HUES6 (cell line): ENCODE results near the gene GSTO2.

Experiments
- H3K27ac ChIP-seq: 2 replicates; pipeline ENCODE4 v1.7.0; 2013; ENCODE audit warnings: low read depth, mild to moderate bottlenecking, low read length, inconsistent platforms
- H3K27me3 ChIP-seq: 2 replicates; pipeline ENCODE4 v1.6.1; 2013; ENCODE audit warnings: low read length; ENCODE audit not compliant: control insufficient read depth, insufficient read depth
- H3K36me3 ChIP-seq: 2 replicates; pipeline ENCODE4 v1.6.1; 2013; ENCODE audit warnings: low read length; ENCODE audit not compliant: control insufficient read depth, insufficient read depth
- H3K4me1 ChIP-seq: 2 replicates; pipeline ENCODE4 v1.6.1; 2013; ENCODE audit warnings: low read length; ENCODE audit not compliant: control insufficient read depth, insufficient read depth
- H3K4me3 ChIP-seq: 2 replicates; pipeline ENCODE4 v1.5.1; 2013; ENCODE audit warnings: low read depth, low read length
- H3K9ac ChIP-seq: one replicate; pipeline ENCODE4 v1.6.1; 2013; ENCODE audit warnings: mild to moderate bottlenecking, low read length
- H3K9me3 ChIP-seq: 2 replicates; pipeline ENCODE4 v1.6.1; 2013; ENCODE audit warnings: low read depth, low read length; ENCODE audit not compliant: control insufficient read depth, insufficient read depth

Gene GSTO2

GRCh38 chr10:104321226-104321625, 52.2 kb downstream of the GSTO2 start:
- no peaks in the 10 kb centered on the region for H3K9me3 ChIP-seq
- H3K4me1 ChIP-seq = peaks cover 66% of the 10 kb centered on the region
- H3K9ac ChIP-seq = no peak overlapping the region
- H3K27me3 ChIP-seq = no peaks in the 10 kb centered on the region
- no peak overlapping the region for H3K4me3 ChIP-seq
- 0 out of 2 replicates have a peak, but pooled peaks cover 4% of the 10 kb centered on the region for H3K36me3 ChIP-seq
- no peak overlapping the region for H3K27ac ChIP-seq

GRCh38 chr10:104321725-104322415, 52.9 kb downstream of the GSTO2 start:
- Histone ChIP-seq H3K4me1 (peaks cover 66% of the 10 kb centered on the region), H3K27ac (no peak overlapping the region), H3K9ac (no peak overlapping the region), H3K36me3 (0 out of 2 replicates have a peak, but pooled peaks cover 2% of the 10 kb centered on the region), H3K27me3 (no peaks in the 10 kb centered on the region), H3K4me3 (no peak overlapping the region), H3K9me3 (no peaks in the 10 kb centered on the region)

- peaks cover 66% of the 10 kb centered on the region for H3K4me1 ChIP-seq
- H3K9ac ChIP-seq = no peak overlapping the region
- H3K9me3 ChIP-seq = no peaks in the 10 kb centered on the region
- 0 out of 2 replicates have a peak, but pooled peaks cover 2% of the 10 kb centered on the region for H3K36me3 ChIP-seq
- H3K27ac ChIP-seq = no peak overlapping the region
- H3K27me3 ChIP-seq = no peaks in the 10 kb centered on the region
- H3K4me3 ChIP-seq = no peak overlapping the region
Measured at GRCh38 chr10:104322416-104322782, 53.4 kb downstream of the GSTO2 start.

GRCh38 chr10:104323085-104323484, 54.1 kb downstream of the GSTO2 start:
- H3K4me1 ChIP-seq = peaks cover 66% of the 10 kb centered on the region
- H3K4me3 ChIP-seq = no peak overlapping the region
- H3K27ac ChIP-seq = no peak overlapping the region
- 0 out of 2 replicates have a peak, but pooled peaks cover 2% of the 10 kb centered on the region for H3K36me3 ChIP-seq
- no peaks in the 10 kb centered on the region for H3K27me3 ChIP-seq
- no peaks in the 10 kb centered on the region for H3K9me3 ChIP-seq
- H3K9ac ChIP-seq = no peak overlapping the region

- 0 out of 2 replicates have a peak, but pooled peaks cover 2% of the 10 kb centered on the region for H3K36me3 ChIP-seq
- H3K27me3 ChIP-seq = no peaks in the 10 kb centered on the region
- H3K27ac ChIP-seq = no peak overlapping the region
- no peak overlapping the region for H3K9ac ChIP-seq
- no peak overlapping the region for H3K4me3 ChIP-seq
- no peaks in the 10 kb centered on the region for H3K9me3 ChIP-seq
- H3K4me1 ChIP-seq = peaks cover 70% of the 10 kb centered on the region
Measured at GRCh38 chr10:104323760-104324201, 54.8 kb downstream of the GSTO2 start.

GRCh38 chr10:104324221-104324686, 55.3 kb downstream of the GSTO2 start:
- Histone ChIP-seq H3K4me1 (peaks cover 71% of the 10 kb centered on the region), H3K9ac (no peak overlapping the region), H3K4me3 (no peak overlapping the region), H3K36me3 (0 out of 2 replicates have a peak, but pooled peaks cover 2% of the 10 kb centered on the region), H3K27me3 (no peaks in the 10 kb centered on the region), H3K27ac (no peak overlapping the region), H3K9me3 (no peaks in the 10 kb centered on the region)

- Histone ChIP-seq H3K27me3 (no peaks in the 10 kb centered on the region), H3K4me3 (no peak overlapping the region), H3K27ac (no peak overlapping the region), H3K9ac (no peak overlapping the region), H3K9me3 (no peaks in the 10 kb centered on the region), H3K36me3 (0 out of 2 replicates have a peak, but pooled peaks cover 2% of the 10 kb centered on the region), H3K4me1 (peaks cover 71% of the 10 kb centered on the region)
Measured at GRCh38 chr10:104324931-104325330, 55.9 kb downstream of the GSTO2 start.

- no peak overlapping the region for H3K4me3 ChIP-seq
- H3K27me3 ChIP-seq = no peaks in the 10 kb centered on the region
- H3K9ac ChIP-seq = no peak overlapping the region
- H3K27ac ChIP-seq = no peak overlapping the region
- no peaks in the 10 kb centered on the region for H3K9me3 ChIP-seq
- 0 out of 2 replicates have a peak, but pooled peaks cover 2% of the 10 kb centered on the region for H3K36me3 ChIP-seq
- H3K4me1 ChIP-seq = peaks cover 79% of the 10 kb centered on the region
Measured at GRCh38 chr10:104325436-104326435, 56.8 kb downstream of the GSTO2 start.

GRCh38 chr10:104326991-104327610, 58.1 kb downstream of the GSTO2 start:
- H3K9me3 ChIP-seq = no peaks in the 10 kb centered on the region
- no peak overlapping the region for H3K4me3 ChIP-seq
- no peak overlapping the region for H3K27ac ChIP-seq
- H3K27me3 ChIP-seq = no peaks in the 10 kb centered on the region
- no peaks in the 10 kb centered on the region for H3K36me3 ChIP-seq
- peaks cover 83% of the 10 kb centered on the region for H3K4me1 ChIP-seq
- no peak overlapping the region for H3K9ac ChIP-seq

- Histone ChIP-seq H3K4me3 (peak overlapping the region; percentile 25), H3K27me3 (no peaks in the 10 kb centered on the region), H3K9me3 (no peaks in the 10 kb centered on the region), H3K27ac (peak overlapping the region; percentile 38; the same call in 1 of the 2 replicates), H3K4me1 (peaks cover 83% of the 10 kb centered on the region), H3K9ac (peak overlapping the region; percentile 63), H3K36me3 (no peaks in the 10 kb centered on the region)
Measured at GRCh38 chr10:104327745-104328645, 59.0 kb downstream of the GSTO2 start.
